SK-N-SH (cell line): ENCODE data around the gene NACC1. TPM values are rescaled to one million over a fixed set of nuclear protein-coding genes. Genes with fewer than 3 reads are reported as not detected.

Source experiments
- CTCF ChIA-PET: fragments of 300-600, 350-600 bp; formaldehyde crosslinking; extraction: SDS; loops from one replicate; lab custom pipeline; 2021; lab: Yijun Ruan, JAX
- POLR2A ChIA-PET: fragments of 350-600 bp; sonication (Branson Sonifier 250); formaldehyde crosslinking; extraction: SDS; loops from one replicate; lab custom pipeline; 2020; ENCODE audit warnings: antibody characterized with exemption, inconsistent platforms; lab: Yijun Ruan, JAX
- DNase-seq: peaks from one replicate; pipeline ENCODE4 v3.0.0; 2012
- H2AFZ ChIP-seq: fragments of 200-600 bp; sonication (generic); 2 replicates; pipeline ENCODE4 v1.8.1; 2016; ENCODE audit warnings: antibody characterized with exemption, mild to moderate bottlenecking, low read depth
- H3F3A ChIP-seq: fragments of 200-600 bp; sonication (generic); replicated peaks from 2 replicates; pipeline ENCODE3; 2016; ENCODE audit warnings: antibody characterized with exemption, mild to moderate bottlenecking; ENCODE audit not compliant: insufficient read depth
- H3K27ac ChIP-seq, 2 experiments: fragments of 200-500 bp in 1 of 2; fragments of 200-600 bp in 1 of 2; sonication (Bioruptor generic) in 1 of 2; sonication (generic), shearing (Covaris generic) in 1 of 2; 2 replicates each; pipeline versions ENCODE4 v1.5.1 to v1.6.1; 2014 to 2016; ENCODE audit warnings: low read depth in 2 of 2, inconsistent platforms in 1 of 2, low read length in 1 of 2, mild to moderate bottlenecking in 1 of 2, mixed read lengths in 1 of 2
- H3K27me3 ChIP-seq: fragments of 200-600 bp; sonication (generic), shearing (Covaris generic); 2 replicates; pipeline ENCODE4 v1.6.1; 2016; ENCODE audit warnings: mixed run types; ENCODE audit not compliant: insufficient read depth
- H3K36me3 ChIP-seq, 2 experiments: fragments of 200-500 bp in 1 of 2; fragments of 200-600 bp in 1 of 2; sonication (Bioruptor generic) in 1 of 2; sonication (generic) in 1 of 2; replicated peaks in 1 of 2; 2 replicates each; pipeline versions ENCODE3 to v1.5.1; 2014 to 2016; ENCODE audit warnings: low read length in 1 of 2, mild to moderate bottlenecking in 1 of 2; ENCODE audit not compliant: insufficient read depth in 2 of 2, control insufficient read depth in 1 of 2
- H3K4me1 ChIP-seq, 2 experiments: fragments of 200-500 bp in 1 of 2; fragments of 200-600 bp in 1 of 2; sonication (Bioruptor generic) in 1 of 2; sonication (generic), shearing (Covaris generic) in 1 of 2; 2 replicates each; pipeline versions ENCODE4 v1.5.1 to v1.6.1; 2014 to 2016; ENCODE audit warnings: low read depth in 1 of 2, low read length in 1 of 2, mixed run types in 1 of 2; ENCODE audit not compliant: insufficient read depth in 2 of 2, control insufficient read depth in 1 of 2
- H3K4me2 ChIP-seq: fragments of 200-600 bp; sonication (generic), shearing (Covaris generic); 2 replicates; pipeline ENCODE4 v1.6.1; 2017; ENCODE audit warnings: mixed run types
- H3K4me3 ChIP-seq, 2 experiments: fragments of 200-500 bp in 1 of 2; fragments of 200-600 bp in 1 of 2; sonication (Bioruptor generic) in 1 of 2; sonication (generic), shearing (Covaris generic) in 1 of 2; 2 replicates each; pipeline versions ENCODE4 v1.5.1 to v1.8.1; 2014 to 2016; ENCODE audit warnings: low read depth in 2 of 2, inconsistent platforms in 1 of 2, low read length in 1 of 2, mild to moderate bottlenecking in 1 of 2, mixed read lengths in 1 of 2, moderate library complexity in 1 of 2
- H3K79me2 ChIP-seq: fragments of 200-600 bp; sonication (generic); 2 replicates; pipeline ENCODE4 v1.8.1; 2017; ENCODE audit warnings: mild to moderate bottlenecking; ENCODE audit not compliant: insufficient read depth
- H3K9ac ChIP-seq: fragments of 200-600 bp; sonication (generic); 2 replicates; pipeline ENCODE4 v1.6.1; 2017; ENCODE audit warnings: mixed run types
- H3K9me2 ChIP-seq: fragments of 200-600 bp; sonication (generic); 2 replicates; pipeline ENCODE4 v1.6.1; 2017; ENCODE audit warnings: mixed run types
- H3K9me3 ChIP-seq: fragments of 200-600 bp; sonication (generic); 2 replicates; pipeline ENCODE4 v1.6.1; 2017; ENCODE audit warnings: mixed run types, mild to moderate bottlenecking, moderate library complexity
- H4K20me1 ChIP-seq: fragments of 200-600 bp; sonication (generic); 2 replicates; pipeline ENCODE4 v1.6.1; 2017; ENCODE audit warnings: mild to moderate bottlenecking, mixed run types; ENCODE audit not compliant: insufficient read depth
- CHD2 ChIP-seq: fragments of 150-350 bp; IDR thresholded peaks from 2 replicates; pipeline ENCODE4 v1.6.1; 2018; ENCODE audit warnings: low read length; ENCODE audit not compliant: partially characterized antibody
- FOSL2 ChIP-seq: IDR thresholded peaks from 2 replicates; pipeline ENCODE4 v1.4.0; 2012; ENCODE audit warnings: low read depth, mild to moderate bottlenecking, moderate library complexity, borderline replicate concordance
- FOXJ3 ChIP-seq: sonication (generic); formaldehyde crosslinking; IDR thresholded peaks from 2 replicates; pipeline ENCODE4 v1.5.1; 2020; ENCODE audit warnings: mild to moderate bottlenecking, missing genetic modification reagents
- GABPA ChIP-seq: IDR thresholded peaks from 2 replicates; pipeline ENCODE4 v1.4.0; 2012; ENCODE audit warnings: low read depth, mild to moderate bottlenecking
- GATA2 ChIP-seq: sonication (generic); formaldehyde crosslinking; IDR thresholded peaks from 2 replicates; pipeline ENCODE4 v1.5.0; 2020; ENCODE audit warnings: mild to moderate bottlenecking, missing genetic modification reagents
- NFIC ChIP-seq: IDR thresholded peaks from 2 replicates; pipeline ENCODE4 v1.4.0; 2012; ENCODE audit warnings: borderline replicate concordance
- NRF1 ChIP-seq: IDR thresholded peaks from 2 replicates; pipeline ENCODE4 v1.6.1; 2012; ENCODE audit warnings: low read depth, mild to moderate bottlenecking, low read length
- PBX3 ChIP-seq: IDR thresholded peaks from 2 replicates; pipeline ENCODE4; 2012
- RAD21 ChIP-seq: IDR thresholded peaks from 2 replicates; pipeline ENCODE4 v1.6.1; 2012; ENCODE audit warnings: mild to moderate bottlenecking, low read length
- RFX5 ChIP-seq: IDR thresholded peaks from 2 replicates; pipeline ENCODE4 v1.6.1; 2012; ENCODE audit warnings: mild to moderate bottlenecking, improper control_type of control experiment, low read length
- SIN3A ChIP-seq: IDR thresholded peaks from 2 replicates; pipeline ENCODE4 v1.6.1; 2012; ENCODE audit warnings: low read depth, mild to moderate bottlenecking, low read length, moderate library complexity, borderline replicate concordance
- TCF12 ChIP-seq: IDR thresholded peaks from 2 replicates; pipeline ENCODE4 v1.4.0; 2012
- TEAD4 ChIP-seq: IDR thresholded peaks from 2 replicates; pipeline ENCODE4 v1.4.0; 2012; ENCODE audit warnings: mild to moderate bottlenecking, borderline replicate concordance; ENCODE audit not compliant: insufficient read depth
- YY1 ChIP-seq: IDR thresholded peaks from 2 replicates; pipeline ENCODE4 v1.4.0; 2012; ENCODE audit warnings: low read depth, mild to moderate bottlenecking
- WGBS: methylation state at CpG from one replicate; pipeline ENCODE4 v1.1.6; 2017; ENCODE audit warnings: low lambda C conversion rate; 5-methylcytosine and 5-hydroxymethylcytosine counted together
- polyA plus RNA-seq, 3 experiments: library from polyadenylated mRNA; depleted of rRNA; stranded (reverse); fragments of >200 nt; gene quantifications; 2 replicates each; pipeline ENCODE4 v1.2.3, GENCODE V29; 2012
- TF ChIP-seq, protein P1 (sequence below): IDR thresholded peaks from 2 replicates; pipeline ENCODE4 v1.4.0; 2012; ENCODE audit warnings: low read depth
- TF ChIP-seq, protein P2 (sequence below): fragments of 150-350 bp; IDR thresholded peaks from 2 replicates; pipeline ENCODE4 v1.6.1; 2017; ENCODE audit warnings: antibody characterized with exemption, low read length, low read depth, borderline replicate concordance
- TF ChIP-seq, protein P3 (sequence below): fragments of 200-600 bp; sonication (generic); IDR thresholded peaks from 2 replicates; pipeline ENCODE4 v1.6.1; 2017; ENCODE audit warnings: antibody characterized with exemption, mild to moderate bottlenecking, moderate library complexity

Gene NACC1
- polyA plus RNA-seq, 1 of the 3 experiments (the other 2 are of a cell fraction), result 127 TPM

DNA sequence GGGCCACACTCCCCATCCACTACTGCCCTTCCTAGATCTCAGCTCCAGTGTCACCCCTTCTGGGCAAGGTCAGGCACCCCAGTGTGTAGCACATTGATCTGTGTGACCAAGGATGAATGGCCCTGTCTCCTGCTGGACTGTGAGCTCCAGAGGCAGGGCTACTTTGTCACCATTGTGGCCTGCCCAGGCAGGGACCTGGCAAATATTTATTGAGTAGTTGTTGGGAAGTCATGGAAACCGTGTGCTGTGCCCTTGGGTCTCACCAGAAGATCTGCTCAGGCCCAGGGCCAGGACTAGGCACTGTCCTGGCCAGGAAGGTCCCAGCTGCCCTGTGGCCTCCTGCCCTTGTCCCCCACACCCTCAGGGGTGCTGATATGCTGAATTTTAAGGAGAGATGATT, 10.5 kb downstream of the NACC1 start:
- Histone ChIP-seq H3K4me2 (no peak overlapping the region), H3K4me3 (no peak overlapping the region), H4K20me1 (peaks cover 96% of the 10 kb centered on the region), H2AFZ (no peak overlapping the region), H3F3A (peaks cover 24% of the 10 kb centered on the region), H3K9me3 (no peaks in the 10 kb centered on the region), H3K36me3 (peaks cover 4 to 11% of the 10 kb centered on the region in 2 experiments), H3K4me1 (peaks cover 0 to 15% of the 10 kb centered on the region in 2 experiments; a peak in 2 of 4 replicates), H3K27ac (no peak overlapping the region), H3K79me2 (peaks cover 95% of the 10 kb centered on the region), H3K27me3 (no peaks in the 10 kb centered on the region), H3K9me2 (no peaks in the 10 kb centered on the region), H3K9ac (no peak overlapping the region)
- ChIA-PET CTCF (interaction anchor here (1.2 to 2.9 kb wide), 4 partner anchors 9 to 163 kb away, joined by 4 to 10 read pairs (median 7); partner anchors contain the start of gene NACC1), POLR2A (no interaction called here)
- TF ChIP-seq, protein P1, sequence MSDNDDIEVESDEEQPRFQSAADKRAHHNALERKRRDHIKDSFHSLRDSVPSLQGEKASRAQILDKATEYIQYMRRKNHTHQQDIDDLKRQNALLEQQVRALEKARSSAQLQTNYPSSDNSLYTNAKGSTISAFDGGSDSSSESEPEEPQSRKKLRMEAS, result no peak
- TF ChIP-seq SIN3A (no peak), NRF1 (no peak), CHD2 (no peak), TCF12 (no peak), GABPA (no peak), NFIC (no peak), FOXJ3 (CRISPR knock-in tag) (no peak), YY1 (no peak), PBX3 (no peak), RFX5 (no peak), GATA2 (CRISPR knock-in tag) (no peak), RAD21 (no peak), FOSL2 (no peak), TEAD4 (no peak)
- TF ChIP-seq, protein P2, sequence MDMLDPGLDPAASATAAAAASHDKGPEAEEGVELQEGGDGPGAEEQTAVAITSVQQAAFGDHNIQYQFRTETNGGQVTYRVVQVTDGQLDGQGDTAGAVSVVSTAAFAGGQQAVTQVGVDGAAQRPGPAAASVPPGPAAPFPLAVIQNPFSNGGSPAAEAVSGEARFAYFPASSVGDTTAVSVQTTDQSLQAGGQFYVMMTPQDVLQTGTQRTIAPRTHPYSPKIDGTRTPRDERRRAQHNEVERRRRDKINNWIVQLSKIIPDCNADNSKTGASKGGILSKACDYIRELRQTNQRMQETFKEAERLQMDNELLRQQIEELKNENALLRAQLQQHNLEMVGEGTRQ, result no peak
- TF ChIP-seq, protein P3, sequence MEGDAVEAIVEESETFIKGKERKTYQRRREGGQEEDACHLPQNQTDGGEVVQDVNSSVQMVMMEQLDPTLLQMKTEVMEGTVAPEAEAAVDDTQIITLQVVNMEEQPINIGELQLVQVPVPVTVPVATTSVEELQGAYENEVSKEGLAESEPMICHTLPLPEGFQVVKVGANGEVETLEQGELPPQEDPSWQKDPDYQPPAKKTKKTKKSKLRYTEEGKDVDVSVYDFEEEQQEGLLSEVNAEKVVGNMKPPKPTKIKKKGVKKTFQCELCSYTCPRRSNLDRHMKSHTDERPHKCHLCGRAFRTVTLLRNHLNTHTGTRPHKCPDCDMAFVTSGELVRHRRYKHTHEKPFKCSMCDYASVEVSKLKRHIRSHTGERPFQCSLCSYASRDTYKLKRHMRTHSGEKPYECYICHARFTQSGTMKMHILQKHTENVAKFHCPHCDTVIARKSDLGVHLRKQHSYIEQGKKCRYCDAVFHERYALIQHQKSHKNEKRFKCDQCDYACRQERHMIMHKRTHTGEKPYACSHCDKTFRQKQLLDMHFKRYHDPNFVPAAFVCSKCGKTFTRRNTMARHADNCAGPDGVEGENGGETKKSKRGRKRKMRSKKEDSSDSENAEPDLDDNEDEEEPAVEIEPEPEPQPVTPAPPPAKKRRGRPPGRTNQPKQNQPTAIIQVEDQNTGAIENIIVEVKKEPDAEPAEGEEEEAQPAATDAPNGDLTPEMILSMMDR, result no peak
- no peak for DNase-seq
- 67% methylated on average over 1 of the region's 1 CpG for WGBS
